HCT116 (cell line): Measurements from ENCODE around the gene RBMS1. TPM values are rescaled to one million over a fixed set of nuclear protein-coding genes. Genes with fewer than 3 reads are reported as not detected.

Experiments used
- ATAC-seq: fragments of 200-7000 bp; cut with Tn5 transposase; 2 replicates; pipeline ENCODE4 v1.9.1; 2020; ENCODE audit warnings: mild to moderate bottlenecking, moderate library complexity
- BruUV-seq: library from RNA; stranded (reverse); fragments of 400-500 nt; replicated peaks from 2 replicates; lab custom pipeline; 2021; lab: Mats Ljungman, UMichigan
- CTCF ChIA-PET: fragments of 300-600 bp; sonication (Branson Sonifier 250); formaldehyde crosslinking; loops from one replicate; lab custom pipeline; 2021; ENCODE audit warnings: antibody characterized with exemption; lab: Charles Lee
- POLR2A ChIA-PET: fragments of 300-600, 350-600 bp; sonication (Branson Sonifier 250); formaldehyde crosslinking; loops from one replicate; lab custom pipeline; 2021; ENCODE audit warnings: antibody characterized with exemption; lab: Charles Lee
- RAD21 ChIA-PET, 2 experiments: fragments of 300-600 bp; sonication (Branson Sonifier 250); formaldehyde crosslinking; loops; one replicate each; lab custom pipeline; 2023; ENCODE audit warnings: low total read pairs in 2 of 2; ENCODE audit not compliant: uncharacterized antibody in 2 of 2, unreplicated experiment in 2 of 2, low non-redundant PET in 1 of 2; lab: Charles Lee
- DNase-seq: peaks from one replicate; pipeline ENCODE4 v3.0.0-alpha.2; 2010; ENCODE audit warnings: low read depth, low spot score
- H2AFZ ChIP-seq: fragments of 200-600 bp; shearing (Covaris generic), sonication (generic); 2 replicates; pipeline ENCODE4 v1.6.1; 2017; ENCODE audit warnings: low read depth, mixed run types, mixed read lengths, antibody characterized with exemption, low read length; ENCODE audit not compliant: poor library complexity, severe bottlenecking
- H3K27ac ChIP-seq: 2 replicates; pipeline ENCODE4 v1.5.1; 2012; ENCODE audit warnings: low read depth, low read length
- H3K27me3 ChIP-seq: fragments of 200-600 bp; sonication (generic); 2 replicates; pipeline ENCODE4 v1.6.1; 2016; ENCODE audit warnings: mixed run types, low read length, mixed read lengths; ENCODE audit not compliant: insufficient read depth
- H3K36me3 ChIP-seq, 2 experiments: fragments of 200-500 bp in 1 of 2; fragments of 200-600 bp in 1 of 2; sonication (Bioruptor generic) in 1 of 2; sonication (generic) in 1 of 2; 2 replicates each; pipeline versions ENCODE4 v1.5.1 to v1.6.1; 2014 to 2016; ENCODE audit warnings: low read length in 2 of 2, inconsistent platforms in 1 of 2, mixed read lengths in 1 of 2, mixed run types in 1 of 2; ENCODE audit not compliant: insufficient read depth in 2 of 2, control insufficient read depth in 1 of 2
- H3K4me1 ChIP-seq, 2 experiments: fragments of 200-600 bp in 1 of 2; sonication (generic) in 1 of 2; 2 replicates each; pipeline versions ENCODE4 v1.5.1 to v1.6.1; 2012 to 2017; ENCODE audit warnings: low read length in 2 of 2, inconsistent platforms in 1 of 2, mild to moderate bottlenecking in 1 of 2, mixed read lengths in 1 of 2, mixed run types in 1 of 2, moderate library complexity in 1 of 2; ENCODE audit not compliant: insufficient read depth in 2 of 2, control insufficient read depth in 1 of 2
- H3K4me2 ChIP-seq: fragments of 200-600 bp; sonication (generic); 2 replicates; pipeline ENCODE4 v1.6.1; 2017; ENCODE audit warnings: mixed run types, low read length, mixed read lengths
- H3K4me3 ChIP-seq, 2 experiments: fragments of 200-600 bp in 1 of 2; sonication (generic) in 1 of 2; replicated peaks in 1 of 2; 2 replicates each; pipeline ENCODE4 v1.5.1; 2011 to 2016; ENCODE audit warnings: low read length in 2 of 2, control low read depth in 1 of 2, low read depth in 1 of 2, mild to moderate bottlenecking in 1 of 2, mixed read lengths in 1 of 2, mixed run types in 1 of 2
- H3K79me2 ChIP-seq: fragments of 200-600 bp; sonication (generic); 2 replicates; pipeline ENCODE4 v1.6.1; 2017; ENCODE audit warnings: mild to moderate bottlenecking, mixed run types, low read length, moderate library complexity, mixed read lengths; ENCODE audit not compliant: insufficient read depth
- H3K9ac ChIP-seq: fragments of 200-600 bp; sonication (generic); 2 replicates; pipeline ENCODE4 v1.6.1; 2016; ENCODE audit warnings: low read length, mixed read lengths
- H3K9me2 ChIP-seq: fragments of 200-600 bp; sonication (generic), shearing (Covaris generic); 2 replicates; pipeline ENCODE4 v1.6.1; 2017; ENCODE audit warnings: mixed run types, mild to moderate bottlenecking, moderate library complexity; ENCODE audit not compliant: insufficient read depth
- H3K9me3 ChIP-seq, 2 experiments: fragments of 200-500 bp in 1 of 2; fragments of 200-600 bp in 1 of 2; sonication (Bioruptor generic) in 1 of 2; sonication (generic) in 1 of 2; 2 replicates each; pipeline ENCODE4 v1.6.1; 2014 to 2017; ENCODE audit warnings: low read length in 2 of 2, mixed read lengths in 2 of 2, inconsistent platforms in 1 of 2, low read depth in 1 of 2, mild to moderate bottlenecking in 1 of 2, mixed run types in 1 of 2, moderate library complexity in 1 of 2; ENCODE audit not compliant: control insufficient read depth in 1 of 2, insufficient read depth in 1 of 2
- H4K20me1 ChIP-seq: fragments of 200-600 bp; sonication (generic), shearing (Covaris generic); 2 replicates; pipeline ENCODE4 v1.6.1; 2017; ENCODE audit warnings: mixed run types, mild to moderate bottlenecking, moderate library complexity; ENCODE audit not compliant: insufficient read depth
- CBX3 ChIP-seq: IDR thresholded peaks from 2 replicates; pipeline ENCODE4 v1.6.1; 2012; ENCODE audit warnings: low read depth
- CEBPB ChIP-seq: IDR thresholded peaks from 2 replicates; pipeline ENCODE4 v1.6.1; 2012; ENCODE audit warnings: low read depth
- EGR1 ChIP-seq: IDR thresholded peaks from 2 replicates; pipeline ENCODE4 v1.6.1; 2012; ENCODE audit warnings: low read depth
- ELF1 ChIP-seq: IDR thresholded peaks from 2 replicates; pipeline ENCODE4 v1.6.1; 2012; ENCODE audit warnings: low read depth, borderline replicate concordance
- EZH2 ChIP-seq: fragments of 200-600 bp; sonication (generic); IDR thresholded peaks from 2 replicates; pipeline ENCODE4 v1.6.1; 2017; ENCODE audit warnings: antibody characterized with exemption, mixed run types
- EZH2phosphoT487 ChIP-seq: fragments of 200-600 bp; IDR thresholded peaks from 2 replicates; pipeline ENCODE4 v1.6.1; 2018; ENCODE audit warnings: antibody characterized with exemption, borderline replicate concordance
- FOSL1 ChIP-seq: IDR thresholded peaks from 2 replicates; pipeline ENCODE4 v1.6.1; 2012; ENCODE audit warnings: low read depth
- JUND ChIP-seq: IDR thresholded peaks from 2 replicates; pipeline ENCODE4 v1.6.1; 2012
- POLR2AphosphoS5 ChIP-seq: IDR thresholded peaks from 2 replicates; pipeline ENCODE4 v1.6.1; 2011; ENCODE audit warnings: mild to moderate bottlenecking, low read depth, low read length, moderate library complexity
- RAD21 ChIP-seq: IDR thresholded peaks from 2 replicates; pipeline ENCODE4 v1.6.1; 2012; ENCODE audit warnings: low read depth, mild to moderate bottlenecking
- SIN3A ChIP-seq: IDR thresholded peaks from 2 replicates; pipeline ENCODE4 v1.6.1; 2012; ENCODE audit warnings: low read depth
- SP1 ChIP-seq: IDR thresholded peaks from 2 replicates; pipeline ENCODE4 v1.6.1; 2012; ENCODE audit warnings: low read depth
- TCF7L2 ChIP-seq: IDR thresholded peaks from 2 replicates; pipeline ENCODE4 v1.7.0; 2011; ENCODE audit warnings: borderline replicate concordance, inconsistent platforms; ENCODE audit not compliant: insufficient read depth, insufficient read length; ENCODE audit errors: extremely low read depth
- YY1 ChIP-seq: IDR thresholded peaks from 2 replicates; pipeline ENCODE4 v1.6.1; 2011; ENCODE audit warnings: low read length, low read depth, moderate library complexity, mild to moderate bottlenecking; ENCODE audit not compliant: insufficient replicate concordance; ENCODE audit errors: extremely low read depth
- ZNF274 ChIP-seq: fragments of 200-500 bp; sonication (Bioruptor generic); IDR thresholded peaks from 2 replicates; pipeline ENCODE4 v1.6.1; 2014; ENCODE audit warnings: mild to moderate bottlenecking, low read depth, low read length, inconsistent platforms
- intact Hi-C: fragments of 100-400 bp; cut with micrococcal nuclease; formaldehyde crosslinking; loops from 2 replicates; pipeline ENCODE4 v1.10.0; 2022
- total RNA-seq: library from RNA; stranded (reverse); gene quantifications from one replicate; pipeline ENCODE4 v1.2.1, GENCODE V29; 2021; ENCODE audit not compliant: unreplicated experiment
- TF ChIP-seq, protein P1 (sequence below): IDR thresholded peaks from 2 replicates; pipeline ENCODE4 v1.6.1; 2012
- TF ChIP-seq, protein P2 (sequence below): IDR thresholded peaks from 2 replicates; pipeline ENCODE4 v1.6.1; 2012
- TF ChIP-seq, protein P3 (sequence below), 3 experiments: fragments of 200-600 bp in 1 of 3; sonication (generic) in 1 of 3; IDR thresholded peaks in 2 of 3; conservative IDR thresholded peaks in 1 of 3; 2 replicates each; pipeline ENCODE4 v1.5.1; 2012 to 2017; ENCODE audit warnings: low read depth in 2 of 3, low read length in 2 of 3, antibody characterized with exemption in 1 of 3, borderline replicate concordance in 1 of 3, control low read depth in 1 of 3, mild to moderate bottlenecking in 1 of 3, mixed read lengths in 1 of 3, mixed run types in 1 of 3, moderate library complexity in 1 of 3; ENCODE audit not compliant: insufficient read depth in 1 of 3

The RBMS1 gene
- total RNA-seq, 1 experiment from 2014 or later, result 17.6 TPM

DNA sequence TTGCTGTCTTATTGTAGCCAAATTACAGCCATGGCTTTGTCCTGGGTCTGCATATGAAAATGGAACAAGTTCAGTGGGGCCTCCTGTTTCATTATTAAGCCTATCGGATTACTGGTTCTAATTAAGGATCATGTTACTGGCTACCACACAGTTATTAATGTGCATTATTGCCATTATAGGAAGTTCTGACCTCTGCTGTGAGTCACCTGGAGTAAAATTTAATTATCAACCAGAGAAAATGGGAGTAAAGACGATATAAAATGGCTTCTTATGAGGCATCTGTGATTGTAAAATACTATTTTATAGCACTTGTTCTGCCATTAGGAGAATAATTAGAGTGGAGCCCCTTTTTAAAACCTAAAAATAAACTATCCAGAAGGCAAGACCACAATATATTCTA is 150.2 kb downstream of the RBMS1 start:
- Histone ChIP-seq H3K27ac (no peak overlapping the region), H3K4me2 (no peak overlapping the region)
- BruUV-seq, result no TSS peak

More for the DNA sequence above, 150.2 kb downstream of the RBMS1 start:
- intact Hi-C loops, result no loop called here
- ChIA-PET POLR2A (no interaction called here), CTCF (no interaction called here), RAD21 (no interaction called here)
- Histone ChIP-seq H3K9me2 (no peaks in the 10 kb centered on the region), H2AFZ (no peak overlapping the region), H3K36me3 (no peaks in the 10 kb centered on the region), H3K27me3 (no peaks in the 10 kb centered on the region), H3K4me1 (no peaks in the 10 kb centered on the region), H3K9ac (no peak overlapping the region), H3K4me3 (no peak overlapping the region), H3K9me3 (no peaks in the 10 kb centered on the region), H4K20me1 (no peaks in the 10 kb centered on the region), H3K79me2 (no peaks in the 10 kb centered on the region)
- TF ChIP-seq SP1, result no peak
- TF ChIP-seq, protein P1, sequence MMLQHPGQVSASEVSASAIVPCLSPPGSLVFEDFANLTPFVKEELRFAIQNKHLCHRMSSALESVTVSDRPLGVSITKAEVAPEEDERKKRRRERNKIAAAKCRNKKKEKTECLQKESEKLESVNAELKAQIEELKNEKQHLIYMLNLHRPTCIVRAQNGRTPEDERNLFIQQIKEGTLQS, result no peak
- no peak for TF ChIP-seq EZH2phosphoT487
- no peak for TF ChIP-seq CBX3
- no peak for TF ChIP-seq POLR2AphosphoS5
- TF ChIP-seq, protein P2, sequence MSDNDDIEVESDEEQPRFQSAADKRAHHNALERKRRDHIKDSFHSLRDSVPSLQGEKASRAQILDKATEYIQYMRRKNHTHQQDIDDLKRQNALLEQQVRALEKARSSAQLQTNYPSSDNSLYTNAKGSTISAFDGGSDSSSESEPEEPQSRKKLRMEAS, result no peak
- TF ChIP-seq SIN3A, result no peak
- TF ChIP-seq ELF1, result no peak
- TF ChIP-seq, protein P3, sequence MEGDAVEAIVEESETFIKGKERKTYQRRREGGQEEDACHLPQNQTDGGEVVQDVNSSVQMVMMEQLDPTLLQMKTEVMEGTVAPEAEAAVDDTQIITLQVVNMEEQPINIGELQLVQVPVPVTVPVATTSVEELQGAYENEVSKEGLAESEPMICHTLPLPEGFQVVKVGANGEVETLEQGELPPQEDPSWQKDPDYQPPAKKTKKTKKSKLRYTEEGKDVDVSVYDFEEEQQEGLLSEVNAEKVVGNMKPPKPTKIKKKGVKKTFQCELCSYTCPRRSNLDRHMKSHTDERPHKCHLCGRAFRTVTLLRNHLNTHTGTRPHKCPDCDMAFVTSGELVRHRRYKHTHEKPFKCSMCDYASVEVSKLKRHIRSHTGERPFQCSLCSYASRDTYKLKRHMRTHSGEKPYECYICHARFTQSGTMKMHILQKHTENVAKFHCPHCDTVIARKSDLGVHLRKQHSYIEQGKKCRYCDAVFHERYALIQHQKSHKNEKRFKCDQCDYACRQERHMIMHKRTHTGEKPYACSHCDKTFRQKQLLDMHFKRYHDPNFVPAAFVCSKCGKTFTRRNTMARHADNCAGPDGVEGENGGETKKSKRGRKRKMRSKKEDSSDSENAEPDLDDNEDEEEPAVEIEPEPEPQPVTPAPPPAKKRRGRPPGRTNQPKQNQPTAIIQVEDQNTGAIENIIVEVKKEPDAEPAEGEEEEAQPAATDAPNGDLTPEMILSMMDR (IDR thresholded peaks at IDR 0.05 in 2 of 3, conservative IDR thresholded peaks at IDR 0.05 in 1 of 3; ENCODE audit: borderline replicate concordance in 1 of 3, insufficient read depth in 1 of 3, low read depth in 2 of 3, low read length in 2 of 3), result no peak
- TF ChIP-seq YY1, result no peak
- no peak for TF ChIP-seq ZNF274
- TF ChIP-seq RAD21, result no peak
- TF ChIP-seq JUND, result no peak
- no peak for TF ChIP-seq TCF7L2
- no peak for TF ChIP-seq CEBPB
- TF ChIP-seq EGR1, result no peak
- no peak for TF ChIP-seq EZH2
- no peak for TF ChIP-seq FOSL1
- no peak for ATAC-seq
- DNase-seq, result no peak
